Measurements from ENCODE around the gene MCFD2. TPM values are rescaled to one million over a fixed set of nuclear protein-coding genes. Genes with fewer than 3 reads are reported as not detected.

Gene MCFD2
- total RNA-seq, 1 experiment from 2014 or later, result 90.5 TPM

GRCh38 chr2:46891956-46892553 is 23.6 kb downstream of the MCFD2 start:
- H3K4me1 ChIP-seq (ENCODE audit: insufficient read depth, low read length, poor library complexity, severe bottlenecking), result no peaks in the 10 kb centered on the region
- CTCF ChIA-PET, result no interaction called here

GRCh38 chr2:46888421-46888952 is 27.1 kb downstream of the MCFD2 start:
- no TSS peak for BruUV-seq (replicated peaks)
- Histone ChIP-seq H3K4me3 (ENCODE audit: low read depth, low read length, poor library complexity, severe bottlenecking) (no peak overlapping the region), H3K27me3 (replicated peaks; ENCODE audit: insufficient read depth, low read depth, low read length, poor library complexity) (peaks cover 8% of the 10 kb centered on the region), H3K36me3 (ENCODE audit: insufficient read depth, low read length, poor library complexity, severe bottlenecking) (no peaks in the 10 kb centered on the region), H3K4me1 (ENCODE audit: insufficient read depth, low read length, poor library complexity, severe bottlenecking) (no peaks in the 10 kb centered on the region), H3K9me3 (ENCODE audit: low read depth, low read length, poor library complexity, severe bottlenecking) (no peaks in the 10 kb centered on the region), H3K27ac (ENCODE audit: low read depth, low read length, poor library complexity, severe bottlenecking) (no peak overlapping the region)
- no peak for DNase-seq (ENCODE audit: low spot score)
- POLR2A ChIA-PET (ENCODE audit: low non-redundant PET), result no interaction called here
- intact Hi-C loops (cut with micrococcal nuclease; ENCODE audit: unreplicated experiment), result loop anchor here (5.0 kb wide), 1 partner anchor 236 kb away; no protein-coding TSS in a partner anchor
- no peak for TF ChIP-seq CTCF (conservative IDR thresholded peaks at IDR 0.05; ENCODE audit: low read depth, low read length)
- no peak for TF ChIP-seq EZH2 (IDR thresholded peaks at IDR 0.05; ENCODE audit: borderline replicate concordance, low read depth, low read length, poor library complexity, severe bottlenecking)
- CTCF ChIA-PET, result no interaction called here

More at GRCh38 chr2:46891956-46892553, 23.6 kb downstream of the MCFD2 start:
- intact Hi-C loops (cut with micrococcal nuclease; ENCODE audit: unreplicated experiment), result no loop called here
- no peaks in the 10 kb centered on the region for H3K27me3 ChIP-seq (replicated peaks; ENCODE audit: insufficient read depth, low read depth, low read length, poor library complexity)
- H3K9me3 ChIP-seq (ENCODE audit: low read depth, low read length, poor library complexity, severe bottlenecking), result no peaks in the 10 kb centered on the region
- POLR2A ChIA-PET (ENCODE audit: low non-redundant PET), result no interaction called here
- H3K4me3 ChIP-seq (ENCODE audit: low read depth, low read length, poor library complexity, severe bottlenecking), result no peak overlapping the region
- no peak for DNase-seq (ENCODE audit: low spot score)
- TF ChIP-seq CTCF (conservative IDR thresholded peaks at IDR 0.05; ENCODE audit: low read depth, low read length) (no peak), EZH2 (IDR thresholded peaks at IDR 0.05; ENCODE audit: borderline replicate concordance, low read depth, low read length, poor library complexity, severe bottlenecking) (no peak)
- H3K36me3 ChIP-seq (ENCODE audit: insufficient read depth, low read length, poor library complexity, severe bottlenecking), result no peaks in the 10 kb centered on the region
- H3K27ac ChIP-seq (ENCODE audit: low read depth, low read length, poor library complexity, severe bottlenecking), result no peak overlapping the region
- BruUV-seq (replicated peaks), result no TSS peak

GRCh38 chr2:46887028-46887885 is 28.3 kb downstream of the MCFD2 start:
- no TSS peak for BruUV-seq (replicated peaks)
- CTCF ChIA-PET, result no interaction called here
- no peak for DNase-seq (ENCODE audit: low spot score)
- Histone ChIP-seq H3K9me3 (ENCODE audit: low read depth, low read length, poor library complexity, severe bottlenecking) (no peaks in the 10 kb centered on the region), H3K4me1 (ENCODE audit: insufficient read depth, low read length, poor library complexity, severe bottlenecking) (no peaks in the 10 kb centered on the region), H3K4me3 (ENCODE audit: low read depth, low read length, poor library complexity, severe bottlenecking) (no peak overlapping the region), H3K27ac (ENCODE audit: low read depth, low read length, poor library complexity, severe bottlenecking) (no peak overlapping the region), H3K27me3 (replicated peaks; ENCODE audit: insufficient read depth, low read depth, low read length, poor library complexity) (peaks cover 8% of the 10 kb centered on the region), H3K36me3 (ENCODE audit: insufficient read depth, low read length, poor library complexity, severe bottlenecking) (no peaks in the 10 kb centered on the region)
- intact Hi-C loops (cut with micrococcal nuclease; ENCODE audit: unreplicated experiment), result loop anchor here (5.0 kb wide), 1 partner anchor 235 kb away; no protein-coding TSS in a partner anchor
- POLR2A ChIA-PET (ENCODE audit: low non-redundant PET), result no interaction called here
- TF ChIP-seq EZH2 (IDR thresholded peaks at IDR 0.05; ENCODE audit: borderline replicate concordance, low read depth, low read length, poor library complexity, severe bottlenecking), result no peak
- no peak for TF ChIP-seq CTCF (conservative IDR thresholded peaks at IDR 0.05; ENCODE audit: low read depth, low read length)

All from A673 (cell line).